HG03139 (cell line): Measurements from ENCODE around the gene PLEKHA8.
A peak's percentile ranks its signal among the peaks of the same experiment; 100 is the strongest.

Source experiments
- ATAC-seq: cut with Tn5 transposase; IDR thresholded peaks from one replicate; pipeline ENCODE4 v1.9.1; 2021; ENCODE audit not compliant: unreplicated experiment

Gene PLEKHA8

DNA sequence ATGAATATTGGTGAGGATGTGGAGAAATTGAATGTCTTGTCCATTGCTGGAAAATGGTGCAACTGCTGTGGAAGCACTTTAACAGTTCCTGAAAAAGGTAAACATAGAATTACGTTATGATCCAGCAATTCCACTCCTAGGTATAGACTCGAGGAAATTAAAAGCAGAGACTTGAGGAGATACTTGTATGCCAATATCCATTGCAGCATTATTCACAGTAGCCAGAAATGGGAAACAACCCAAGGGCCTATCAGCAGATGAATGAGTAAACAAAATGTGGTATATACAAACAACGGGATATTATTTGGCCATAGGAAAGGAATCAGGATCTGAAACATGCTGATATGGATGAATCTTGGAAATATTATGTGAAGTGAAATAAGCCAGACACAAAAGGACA lies 74.1 kb downstream of the PLEKHA8 start:
- no peak for ATAC-seq

DNA sequence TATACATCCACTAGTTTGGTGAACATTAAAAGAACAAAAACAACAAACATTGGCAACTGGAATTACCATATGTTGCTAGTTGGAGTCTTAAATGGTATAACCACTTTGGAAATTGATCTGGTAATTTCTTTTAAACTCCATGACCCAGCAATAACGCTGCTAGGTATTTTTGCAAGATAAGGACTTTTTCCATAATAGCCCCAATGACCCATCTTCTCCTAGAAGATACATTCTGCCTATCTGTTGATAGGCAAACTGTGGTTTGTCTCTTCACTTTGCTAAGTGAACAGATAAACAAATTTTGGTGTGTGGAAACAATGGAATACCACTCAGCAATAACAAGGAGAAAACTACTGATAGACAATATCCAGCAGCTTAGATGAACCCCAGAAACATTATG lies 75.9 kb downstream of the PLEKHA8 start:
- ATAC-seq: no peak

DNA sequence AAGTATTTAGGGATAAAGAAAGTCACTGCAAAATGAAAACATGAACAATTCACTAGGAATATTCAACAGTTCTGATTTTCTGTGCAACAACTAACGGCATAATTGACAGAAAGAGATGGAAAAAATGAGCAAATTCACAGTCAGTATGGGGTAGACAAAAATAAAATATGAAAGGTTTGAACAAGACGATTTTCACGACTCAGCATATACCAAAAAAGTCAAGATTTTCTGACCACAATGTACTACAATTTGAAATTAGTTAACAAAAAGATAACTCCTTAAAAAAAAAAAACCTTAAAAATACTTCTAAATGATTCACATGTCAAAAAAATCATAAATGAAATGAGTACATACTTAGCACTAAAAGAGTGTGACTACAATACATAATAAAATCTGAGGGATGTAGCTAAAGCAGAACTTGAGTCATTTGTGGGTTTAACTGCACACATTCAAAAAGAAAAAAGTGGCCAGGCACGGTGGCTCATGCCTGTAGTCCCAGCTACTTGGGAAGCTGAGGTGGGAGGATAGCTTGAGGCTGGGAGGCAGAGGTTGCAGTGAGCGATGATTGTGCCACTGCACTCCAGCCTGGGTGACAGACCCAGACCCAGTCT lies 84.0 kb downstream of the PLEKHA8 start:
- no peak for ATAC-seq

DNA sequence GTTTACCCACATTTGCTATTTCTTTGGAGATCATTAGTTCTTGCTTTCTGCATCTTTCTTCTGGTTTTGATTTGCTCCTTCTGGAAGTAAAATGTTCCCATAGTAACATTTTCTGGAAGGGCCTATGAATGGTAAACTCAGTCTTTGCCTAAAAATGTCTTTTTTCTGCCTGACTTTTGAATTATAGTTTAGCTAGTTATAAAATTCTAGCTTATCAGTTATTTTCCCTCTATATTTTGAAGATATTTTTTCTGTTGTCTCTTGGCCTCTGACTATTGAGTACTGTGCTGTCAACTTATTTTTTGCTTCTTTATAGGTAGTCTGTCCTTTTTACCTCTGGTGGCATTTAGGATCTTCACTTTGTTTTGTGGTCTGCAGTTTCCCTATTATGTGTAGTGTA lies 84.9 kb downstream of the PLEKHA8 start:
- no peak for ATAC-seq

DNA sequence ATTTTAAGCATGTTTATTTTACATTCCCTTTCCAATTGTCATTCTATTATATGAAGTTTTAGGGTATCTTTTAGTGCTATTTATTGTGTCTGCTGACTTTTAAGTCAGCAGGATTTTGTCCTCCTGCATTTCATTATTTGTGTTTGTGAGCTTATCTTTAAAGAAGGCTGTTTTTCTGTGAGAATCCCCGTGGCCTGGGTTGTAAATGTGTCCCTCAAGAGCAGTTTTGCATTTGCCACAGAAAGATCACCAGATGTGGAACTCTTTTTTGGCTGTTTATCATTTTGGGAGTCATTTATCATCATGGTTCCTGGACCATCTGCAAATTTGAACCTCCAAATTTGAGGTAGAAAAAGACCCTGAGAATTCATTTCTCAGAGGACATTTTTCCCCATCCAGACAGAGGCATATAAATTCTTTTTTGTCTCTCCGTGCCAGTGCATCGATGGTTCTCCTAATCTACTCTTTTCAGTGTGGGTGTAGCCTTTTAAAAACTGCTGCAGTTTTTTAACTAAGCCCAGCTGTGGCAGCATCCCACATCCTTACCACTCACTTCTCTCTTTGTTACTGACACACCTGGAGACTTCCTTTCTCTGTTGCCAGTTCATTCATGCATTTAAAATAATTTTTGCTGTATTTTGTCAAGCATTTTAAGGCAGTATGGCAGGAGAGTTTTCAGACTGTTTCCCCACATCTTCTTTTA lies 86.5 kb downstream of the PLEKHA8 start:
- no peak for ATAC-seq

DNA sequence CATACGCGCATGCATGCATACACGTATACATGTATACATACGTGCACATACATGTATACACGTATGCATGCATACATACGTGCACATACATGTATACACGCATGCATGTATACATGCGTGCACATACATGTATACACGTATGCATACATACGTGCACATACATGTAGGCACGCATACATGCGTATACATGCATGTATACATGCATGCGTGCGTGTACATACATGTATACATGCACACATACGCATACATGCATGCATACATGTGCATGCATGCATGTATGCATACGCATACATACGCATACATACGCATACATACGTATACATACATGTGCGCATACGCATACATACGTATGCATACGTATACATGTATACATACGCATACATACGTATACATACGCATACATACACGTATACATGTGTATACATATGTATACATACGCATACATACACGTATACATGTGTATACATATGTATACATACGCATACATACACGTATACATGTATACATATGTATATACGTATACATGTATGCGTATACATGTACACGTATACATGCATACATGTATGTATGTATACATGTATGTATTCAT lies 87.6 kb downstream of the PLEKHA8 start:
- no peak for ATAC-seq

DNA sequence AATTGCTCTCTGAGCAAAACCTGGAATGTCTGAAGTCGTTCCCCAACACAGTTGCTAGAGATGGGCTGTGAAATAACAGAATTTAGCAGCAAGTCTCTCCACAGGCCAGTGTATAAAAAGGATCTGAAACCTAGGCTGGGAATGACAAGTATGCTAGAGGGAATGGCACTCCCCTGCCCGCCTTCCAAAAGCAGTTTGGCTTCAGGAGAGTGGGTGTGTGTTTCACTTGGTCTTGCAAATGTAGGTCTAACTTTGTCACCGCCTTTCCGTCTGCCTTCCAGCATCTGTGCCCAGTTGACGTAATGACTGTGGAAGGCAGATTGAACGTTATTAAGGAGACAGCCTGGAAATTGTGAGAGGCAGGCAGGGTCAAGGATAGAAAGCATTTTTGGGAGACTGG lies 88.6 kb downstream of the PLEKHA8 start:
- no peak for ATAC-seq

DNA sequence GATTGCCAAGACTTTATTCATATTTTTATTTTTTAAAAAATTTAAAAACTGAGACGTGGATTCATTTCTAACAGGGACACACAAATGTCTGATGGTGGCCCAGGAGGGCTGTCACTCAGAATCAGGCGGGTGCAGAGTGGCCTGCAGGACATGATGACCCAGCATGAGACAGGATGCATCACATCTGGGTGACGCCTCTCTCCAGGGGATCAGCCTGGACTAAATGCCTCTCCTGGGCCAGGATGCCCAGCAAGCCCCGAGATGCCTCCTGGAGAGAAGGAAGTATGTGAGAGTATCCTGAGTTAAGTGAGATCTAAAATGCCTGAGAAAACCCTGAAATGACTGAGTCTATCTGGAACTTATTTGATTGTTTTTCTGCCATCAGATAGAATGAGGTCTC lies 89.7 kb downstream of the PLEKHA8 start:
- ATAC-seq: no peak

DNA sequence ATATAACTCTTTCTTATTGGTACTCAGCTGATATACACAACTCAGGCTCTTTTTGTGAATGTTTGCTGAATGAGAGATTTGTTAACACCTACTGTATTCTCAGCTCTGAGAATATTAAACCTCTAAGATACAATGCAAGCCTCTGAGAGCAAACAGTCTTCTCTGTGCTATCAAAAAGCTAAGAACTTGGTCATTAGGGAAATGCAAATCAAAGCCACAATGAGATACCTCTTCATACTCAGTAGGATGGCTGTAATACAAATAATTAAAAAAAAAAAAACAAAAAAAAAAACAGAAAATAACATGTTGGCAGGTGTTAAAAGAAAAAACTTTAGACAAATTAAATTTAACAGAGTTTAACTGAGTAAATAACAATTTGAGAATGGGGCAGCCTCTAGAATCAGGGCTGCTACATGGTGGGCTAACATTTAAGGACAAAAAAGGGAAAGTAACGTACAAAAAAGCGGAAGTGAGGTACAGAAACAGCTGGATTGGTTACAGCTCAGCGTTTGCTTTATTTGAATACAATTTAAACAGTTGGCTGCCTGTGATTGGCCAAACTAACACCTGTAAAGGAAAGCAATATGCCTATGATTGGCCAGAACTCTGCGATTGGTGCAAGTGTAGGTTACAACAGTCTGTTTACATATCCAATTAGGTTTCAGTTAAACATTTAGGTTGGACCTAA lies 91.8 kb downstream of the PLEKHA8 start:
- no peak for ATAC-seq

DNA sequence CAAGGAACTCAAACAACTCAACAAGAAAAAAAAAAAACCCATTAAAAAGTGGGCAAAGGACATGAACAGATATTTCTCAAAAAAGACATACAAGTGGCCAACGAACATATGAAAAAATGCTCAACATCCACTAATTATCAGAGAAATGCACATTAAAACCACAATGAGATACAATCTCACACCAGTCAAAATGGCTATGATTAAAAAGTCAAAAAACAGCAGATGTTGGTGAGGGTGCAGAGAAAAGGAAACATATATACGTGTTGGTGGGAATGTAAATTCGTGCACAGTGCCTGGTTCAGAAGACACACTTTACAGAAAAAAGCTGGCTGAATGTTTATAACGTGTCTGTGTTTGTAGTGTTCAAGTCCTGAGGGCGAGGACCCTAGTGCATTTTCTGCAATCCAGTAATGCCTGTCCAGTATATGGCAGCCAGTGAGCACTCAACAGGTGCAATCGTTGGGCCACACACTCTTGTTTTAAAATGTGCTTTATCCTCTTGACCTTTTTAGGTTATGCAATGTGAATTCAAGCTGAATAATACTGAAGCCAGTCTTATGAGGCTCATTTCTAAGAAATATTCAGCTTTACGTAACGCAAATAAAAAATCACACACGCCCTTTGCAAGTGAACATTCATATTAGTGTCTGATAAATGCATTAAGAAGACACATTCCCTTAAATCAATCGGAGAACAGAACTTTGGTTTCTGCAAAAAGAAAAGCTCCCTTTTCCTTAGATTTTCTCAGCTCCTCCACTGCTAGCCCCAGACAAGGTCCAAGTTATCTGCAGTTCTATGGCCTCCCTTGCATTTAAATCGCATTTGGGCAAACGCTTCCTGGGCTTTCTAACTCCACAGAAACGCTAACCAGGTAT lies 105.8 kb downstream of the PLEKHA8 start:
- no peak for ATAC-seq

DNA sequence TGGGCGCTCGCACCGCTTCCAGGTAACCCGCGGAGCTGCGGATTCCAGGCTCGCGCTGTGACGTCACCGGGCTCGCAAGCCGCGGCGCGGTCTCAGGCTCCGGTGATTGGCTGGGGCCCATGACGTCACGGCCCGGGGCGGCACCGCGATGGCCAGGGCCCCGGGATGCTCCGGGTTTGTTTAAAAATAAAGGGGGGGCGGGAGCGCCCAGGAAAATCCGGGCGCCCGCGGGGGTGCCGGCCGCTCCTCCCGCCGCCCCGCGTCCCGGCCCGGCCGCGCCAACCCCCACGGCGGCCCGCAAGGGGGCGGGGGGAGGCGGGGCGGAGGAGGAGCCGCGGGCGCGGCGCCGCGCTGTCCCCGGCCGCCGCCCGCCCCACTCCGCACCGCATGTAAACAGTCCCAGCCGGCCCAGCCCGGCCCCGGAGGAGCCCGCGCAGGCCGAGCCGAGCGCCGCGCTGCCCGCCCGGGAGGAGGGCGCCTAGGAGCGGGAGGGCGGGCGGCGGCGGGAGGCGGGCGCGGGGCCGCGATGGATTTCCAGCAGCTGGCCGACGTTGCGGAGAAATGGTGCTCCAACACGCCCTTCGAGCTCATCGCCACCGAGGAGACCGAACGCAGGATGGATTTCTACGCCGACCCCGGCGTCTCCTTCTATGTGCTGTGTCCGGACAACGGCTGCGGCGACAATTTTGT lies 106.5 kb downstream of the PLEKHA8 start, which contains the start of gene MTURN:
Gene MTURN (plus strand): TSS at position 376 of the 690 bp plus-strand sequence. CDS start 151 bp downstream, at position 527.
- ATAC-seq: peak; percentile 69

DNA sequence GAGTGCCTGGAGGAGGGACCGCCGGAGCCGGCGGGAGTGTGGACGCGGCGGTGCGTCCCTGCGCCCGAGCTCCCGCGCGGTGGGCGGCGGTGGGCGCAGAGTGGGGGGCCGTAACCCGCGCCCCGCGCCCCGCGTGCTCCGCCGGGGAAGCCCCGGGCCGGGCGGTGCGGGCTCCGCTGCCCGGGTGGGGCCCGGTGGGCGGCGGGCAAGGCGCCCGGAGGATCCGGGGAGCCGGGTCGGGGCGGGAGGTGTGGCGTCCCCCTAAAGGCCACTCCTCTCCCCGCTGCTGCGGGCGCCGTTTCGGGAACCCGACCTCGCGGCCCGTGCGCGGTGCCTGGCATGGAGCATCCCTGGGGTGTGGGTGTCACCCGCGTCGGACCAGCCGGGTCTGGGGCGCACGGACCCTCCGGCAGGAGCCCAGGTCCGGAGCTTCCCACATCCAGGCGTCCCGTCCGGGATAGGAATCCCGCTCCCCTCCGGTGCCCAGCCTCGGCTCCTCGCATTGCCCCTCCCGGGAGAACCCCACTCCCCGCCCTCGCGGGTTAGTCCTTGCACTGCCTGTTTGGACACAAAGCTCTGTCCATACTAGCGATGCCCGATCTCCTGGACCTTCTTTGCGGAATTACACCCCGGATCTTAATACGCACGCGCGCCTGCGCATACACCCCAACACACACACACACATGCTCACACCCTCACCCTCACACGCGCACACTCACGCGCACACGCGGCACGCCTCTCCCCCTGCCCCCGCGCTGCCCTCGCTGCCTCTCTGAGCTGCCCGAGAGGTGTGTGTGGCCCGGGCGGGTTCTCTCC lies 107.3 kb downstream of the PLEKHA8 start:
- ATAC-seq: peak; percentile 22

DNA sequence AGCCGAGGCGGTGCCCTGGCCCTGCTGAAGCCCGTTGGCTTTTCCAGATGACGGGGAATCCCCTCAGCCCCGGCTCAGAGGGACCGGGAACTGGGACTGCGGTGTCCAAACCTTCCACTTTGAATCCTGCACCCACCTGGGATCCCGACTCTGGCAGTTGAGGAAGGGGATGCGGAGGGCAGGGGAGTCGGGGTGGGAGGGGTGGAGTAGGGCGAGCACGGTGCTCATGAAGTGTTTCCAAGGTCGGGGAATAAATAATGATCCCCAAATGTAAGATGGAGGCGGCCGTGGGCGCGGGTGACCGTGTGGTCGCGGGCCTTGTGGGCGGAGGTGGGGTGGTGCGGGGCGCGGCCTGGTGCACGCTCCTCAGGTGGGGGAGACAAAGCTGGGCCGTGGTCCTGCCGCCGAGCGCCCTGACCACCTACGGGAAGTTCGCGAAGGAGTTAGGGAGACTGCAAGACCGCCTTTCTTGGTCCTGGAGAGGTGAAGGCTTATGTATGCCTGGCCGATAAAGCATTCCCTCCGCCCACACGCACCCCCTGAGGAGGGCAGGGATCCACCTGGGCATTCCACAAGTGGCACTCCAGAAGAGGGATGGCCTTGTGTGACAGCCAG lies 108.0 kb downstream of the PLEKHA8 start:
- ATAC-seq: no peak

DNA sequence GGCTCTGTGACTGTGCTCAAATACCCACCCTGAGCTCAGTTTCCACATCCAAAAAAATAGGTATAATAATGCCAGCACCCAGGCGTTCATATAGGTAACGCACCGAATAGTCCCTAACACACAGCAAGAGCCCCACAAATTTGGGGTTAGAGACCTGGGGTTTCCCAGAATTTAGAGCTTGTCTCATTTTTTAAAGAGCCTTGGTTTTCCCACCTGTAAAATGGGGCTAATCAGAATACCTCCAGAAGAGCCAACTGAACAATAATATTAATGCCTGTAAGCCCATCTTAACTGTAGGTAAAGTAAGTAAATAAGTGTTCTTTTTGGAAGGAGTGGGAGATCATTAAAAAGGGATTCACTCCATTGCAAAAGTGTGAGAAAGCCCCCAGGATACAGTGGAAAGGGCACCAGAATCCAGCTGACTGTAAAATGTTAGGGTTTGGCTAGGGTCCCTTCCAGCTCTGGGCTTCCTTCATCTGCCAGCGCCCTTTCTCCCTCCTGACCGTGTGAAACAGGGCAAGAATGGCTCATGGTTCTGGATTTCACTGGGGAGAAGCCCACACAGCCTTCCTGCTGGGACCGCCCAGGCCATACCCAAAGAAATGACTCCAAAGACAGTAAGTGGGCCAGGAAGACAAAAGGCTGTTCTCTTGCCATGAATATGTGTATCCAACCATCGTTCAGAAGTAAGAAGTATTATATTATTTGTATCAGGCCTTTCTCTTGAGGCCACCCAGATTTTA lies 108.7 kb downstream of the PLEKHA8 start:
- no peak for ATAC-seq

DNA sequence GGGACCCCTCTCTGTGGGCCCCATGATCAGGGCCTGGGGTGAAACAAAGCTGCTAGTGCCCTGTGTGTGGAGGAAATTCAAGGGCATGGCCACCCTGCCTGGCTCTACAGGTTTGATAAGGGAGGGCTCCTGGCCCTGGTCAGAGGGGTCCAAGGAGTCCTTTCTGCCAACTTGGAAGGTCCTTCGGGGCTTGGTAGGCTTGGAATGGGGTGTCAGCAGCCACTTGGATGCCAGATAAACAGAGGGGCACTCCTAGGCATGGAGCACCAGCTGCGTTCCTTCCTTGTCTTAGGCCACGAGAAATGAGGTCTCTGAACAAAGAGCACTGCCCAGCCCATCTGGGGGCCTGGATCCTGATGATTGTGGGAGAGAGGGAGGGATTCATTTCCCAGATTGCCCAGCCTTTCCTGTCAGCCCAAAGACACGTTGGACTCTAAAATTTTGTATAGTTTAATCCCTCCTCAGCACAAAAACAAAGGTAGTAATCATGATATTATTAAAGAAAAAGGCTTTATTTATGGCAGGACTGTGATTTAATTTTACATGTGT lies 111.7 kb downstream of the PLEKHA8 start:
- no peak for ATAC-seq

DNA sequence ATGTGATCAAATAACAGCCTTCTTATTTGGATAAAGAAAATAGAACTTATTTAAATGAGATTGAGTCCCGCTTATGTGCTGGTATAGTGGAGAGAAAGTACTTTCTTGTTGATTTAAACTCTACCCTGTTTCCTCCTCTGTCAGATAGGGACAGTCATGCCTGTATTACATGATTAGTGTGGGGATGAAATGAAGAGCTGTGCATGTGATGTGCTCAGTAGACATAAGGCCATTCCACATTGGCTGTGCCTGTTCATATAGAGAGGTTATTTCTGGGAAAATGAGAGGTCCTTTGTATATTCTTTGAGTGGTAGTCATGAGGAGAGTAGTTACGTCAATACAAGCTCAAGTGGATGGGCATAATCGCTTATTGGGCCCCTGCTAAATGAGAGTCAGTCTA lies 112.2 kb downstream of the PLEKHA8 start:
- ATAC-seq: no peak

DNA sequence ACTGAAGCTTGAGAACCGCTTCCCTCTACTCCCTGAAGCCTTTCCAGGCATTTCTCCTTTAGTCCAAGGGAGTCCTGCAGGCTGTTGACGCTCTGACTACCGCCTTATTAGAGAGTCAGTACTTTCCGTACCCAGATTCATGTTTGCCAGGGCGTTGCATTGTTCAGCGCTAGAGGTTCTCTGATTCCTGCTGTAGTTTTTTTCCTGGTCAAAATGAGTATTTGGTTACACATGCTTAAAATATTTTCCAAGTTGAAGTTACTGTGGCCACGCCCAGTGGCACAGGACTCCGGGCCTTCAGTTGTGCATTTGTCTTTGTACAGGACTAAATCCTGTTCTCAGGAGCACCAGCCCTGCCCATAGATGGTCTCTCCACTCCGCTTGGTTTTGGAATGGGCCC lies 114.5 kb downstream of the PLEKHA8 start:
- no peak for ATAC-seq

DNA sequence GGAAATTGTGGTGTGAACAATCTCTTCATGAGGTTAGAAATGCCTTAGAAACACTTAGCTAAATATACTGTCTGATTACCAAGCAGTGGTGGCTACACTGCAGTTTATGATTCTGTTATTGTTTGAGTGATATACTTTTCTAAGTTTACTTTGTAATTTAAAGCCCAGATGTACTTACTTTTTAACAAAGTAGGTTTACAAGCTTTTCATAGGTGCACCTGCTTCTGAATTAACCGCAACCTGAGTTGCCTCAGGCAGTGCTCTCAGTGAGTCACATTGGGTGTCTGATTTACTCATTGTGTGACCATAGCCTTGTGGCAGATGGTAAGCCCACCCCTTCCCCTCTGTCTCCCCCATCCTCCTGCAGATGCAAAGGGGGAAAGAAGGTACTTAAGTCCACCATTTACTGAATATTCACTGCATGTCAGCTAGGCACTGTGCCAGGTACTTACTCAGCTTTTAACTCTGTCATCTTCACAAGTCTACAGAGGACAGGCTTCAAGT lies 115.6 kb downstream of the PLEKHA8 start:
- ATAC-seq: no peak
